Articular chondrocyte of knee joint (primary cell): ENCODE results near the gene TMEM115. TPM values are rescaled to one million over a fixed set of nuclear protein-coding genes. Genes with fewer than 3 reads are reported as not detected.

Experiments
- total RNA-seq: library from RNA; depleted of rRNA; stranded (reverse); fragments of >200 nt; gene quantifications from 2 replicates; pipeline ENCODE4 v1.2.3, GENCODE V29; 2012

Gene TMEM115, protein sequence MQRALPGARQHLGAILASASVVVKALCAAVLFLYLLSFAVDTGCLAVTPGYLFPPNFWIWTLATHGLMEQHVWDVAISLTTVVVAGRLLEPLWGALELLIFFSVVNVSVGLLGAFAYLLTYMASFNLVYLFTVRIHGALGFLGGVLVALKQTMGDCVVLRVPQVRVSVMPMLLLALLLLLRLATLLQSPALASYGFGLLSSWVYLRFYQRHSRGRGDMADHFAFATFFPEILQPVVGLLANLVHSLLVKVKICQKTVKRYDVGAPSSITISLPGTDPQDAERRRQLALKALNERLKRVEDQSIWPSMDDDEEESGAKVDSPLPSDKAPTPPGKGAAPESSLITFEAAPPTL
- total RNA-seq, result 40.9 and 47.1 TPM in 2 replicates

DNA sequence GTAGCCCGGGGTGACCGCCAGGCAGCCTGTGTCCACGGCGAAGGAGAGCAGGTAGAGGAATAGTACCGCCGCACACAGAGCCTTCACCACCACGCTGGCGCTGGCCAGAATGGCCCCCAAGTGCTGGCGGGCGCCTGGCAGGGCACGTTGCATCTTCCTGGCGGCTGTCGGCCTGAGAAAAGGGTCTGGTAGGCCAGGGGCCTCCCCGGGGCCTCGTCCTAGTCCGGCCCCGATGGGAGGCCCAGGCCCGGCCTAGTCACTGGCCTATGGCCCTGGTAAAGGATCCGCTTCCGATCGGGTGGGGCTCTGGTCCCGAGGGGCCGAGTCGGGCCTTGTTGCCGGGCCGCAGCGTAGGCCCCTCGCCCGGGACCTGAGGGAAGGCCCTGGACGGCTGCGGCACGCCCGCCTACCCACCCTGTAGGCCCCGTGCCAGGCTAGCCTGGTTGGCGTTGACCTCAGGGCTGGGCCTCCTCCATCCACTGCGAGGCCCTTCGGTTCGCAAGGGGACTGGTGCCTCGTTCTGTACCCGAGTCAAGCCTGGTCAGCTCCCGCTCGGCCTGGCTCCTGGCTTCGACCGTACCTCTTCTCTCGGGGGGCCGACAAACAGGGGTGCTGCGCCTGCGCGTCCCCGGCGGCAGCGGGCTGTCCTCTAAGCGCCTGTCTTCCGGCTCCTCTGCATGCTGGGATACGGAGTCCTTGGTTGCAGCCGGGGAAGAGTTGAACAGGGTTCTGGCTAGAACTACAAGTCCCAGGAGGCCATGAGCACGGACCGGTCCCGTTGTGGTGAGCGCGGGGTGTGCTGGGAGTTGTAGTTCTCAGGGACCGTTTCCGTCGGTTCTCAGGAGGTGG lies at the start of gene TMEM115:
Gene TMEM115 (minus strand): TSS at position 611 of the 849 bp plus-strand sequence. CDS start 458 bp downstream, at position 153.

DNA sequence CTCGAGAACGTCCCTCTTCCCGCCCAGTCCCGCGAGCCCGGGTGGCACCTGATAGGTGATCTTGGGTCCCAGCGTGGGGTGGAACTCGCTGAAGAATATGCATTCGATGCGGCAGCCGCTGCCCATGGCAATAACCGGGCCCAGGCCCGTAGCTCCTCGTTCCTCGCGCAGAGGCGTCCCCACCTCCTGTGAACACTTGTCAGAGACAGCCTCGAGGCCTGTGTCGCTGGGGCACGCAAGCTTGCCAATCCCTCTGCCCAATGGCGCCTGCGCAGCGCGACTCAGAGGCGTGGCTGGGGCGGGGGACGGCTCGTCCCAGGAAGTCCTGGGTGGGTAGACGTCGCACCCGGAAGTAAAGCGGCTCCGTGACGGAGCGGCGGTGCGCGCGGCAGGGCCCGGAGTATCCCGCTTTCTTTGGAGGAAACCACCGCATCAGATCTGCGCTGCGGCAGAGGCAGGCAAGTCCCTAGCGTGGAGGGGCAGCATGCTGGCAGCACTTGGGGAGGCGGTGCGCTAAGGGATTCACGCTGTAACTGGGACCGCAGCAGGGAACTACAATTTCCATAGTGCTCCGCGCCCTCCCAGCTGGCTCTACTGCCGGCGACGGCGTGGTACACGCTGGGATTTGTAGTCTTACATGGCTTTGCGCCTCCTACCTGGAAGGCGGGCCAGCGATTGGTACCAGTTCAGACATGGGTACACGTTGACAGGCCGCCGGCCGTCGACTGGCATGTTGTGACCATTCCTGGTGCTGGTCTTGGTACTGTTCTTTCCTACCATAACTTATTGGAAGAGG lies 8.6 kb downstream of the TMEM115 start, which contains the start of the genes CYB561D2 and NPRL2:
Gene CYB561D2 (plus strand): TSS at position 336 of the 796 bp plus-strand sequence. CDS start 572 bp downstream, outside the sequence.
Gene NPRL2 (minus strand): TSS at position 249 of the 796 bp plus-strand sequence. CDS start 123 bp downstream, at position 126.

GRCh38 chr3:50345586-50346234 lies 13.6 kb downstream of the TMEM115 start, which contains the start of gene ZMYND10:
TSS of gene ZMYND10 (minus strand) at chr3:50345732. CDS start at chr3:50345579, 153 bp downstream.

GRCh38 chr3:50340448-50341329 lies 18.6 kb downstream of the TMEM115 start, which contains the start of gene RASSF1:
TSS of gene RASSF1 (minus strand) at chr3:50340836. CDS start at chr3:50340805, 31 bp downstream.

DNA sequence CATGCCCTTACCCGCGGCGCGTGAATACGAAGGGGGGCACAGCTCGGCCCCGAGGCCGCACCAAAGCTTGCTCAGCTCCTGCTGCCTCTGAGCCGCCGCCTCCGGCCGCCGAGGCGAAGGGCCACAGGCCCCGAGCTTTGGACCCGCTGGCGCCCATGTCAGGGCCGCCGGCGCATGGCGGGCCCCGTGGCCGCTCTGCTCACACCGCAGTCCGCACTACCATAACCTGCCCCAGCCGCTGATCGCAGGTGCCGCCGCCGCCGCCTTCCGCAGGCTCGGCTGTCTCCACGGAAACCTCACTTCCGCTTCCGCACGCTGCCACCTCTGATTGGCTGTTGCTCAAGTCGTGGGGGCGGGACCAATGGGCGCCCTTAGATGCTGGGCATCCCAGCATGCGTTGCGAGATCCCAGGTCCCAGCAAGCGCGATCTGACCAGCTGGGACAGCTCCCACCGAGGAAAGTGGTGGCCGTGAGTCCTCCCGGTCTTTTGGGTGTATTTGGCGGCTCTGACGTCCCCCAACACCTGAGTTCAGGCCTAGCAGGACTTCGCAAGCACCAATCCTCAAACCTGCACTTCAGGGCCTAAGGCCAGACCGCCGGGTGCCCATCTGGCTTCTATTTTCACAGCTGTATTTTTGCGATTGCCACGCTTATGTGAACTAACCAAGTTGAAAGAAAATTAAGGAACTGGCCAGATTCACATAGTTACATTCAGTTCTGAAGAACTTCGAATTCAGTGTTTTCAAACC lies 31.2 kb downstream of the TMEM115 start, which contains the start of gene TUSC2:
Gene TUSC2 (minus strand): TSS at position 281 of the 749 bp plus-strand sequence. CDS start 124 bp downstream, at position 157.

GRCh38 chr3:50322386-50323091 lies 36.8 kb downstream of the TMEM115 start, which contains the start of gene HYAL2:
TSS of gene HYAL2 (minus strand) at chr3:50322745. CDS start at chr3:50320489, 2,256 bp downstream.

Other genes with a start within 250 kb of the TMEM115 start
- 9.5 and 14.2 TPM in 2 replicates for gene SEMA3F, start 204.2 kb downstream of the TMEM115 start, total RNA-seq
- not detected in 2 replicates for gene GNAT1, start 167.9 kb downstream of the TMEM115 start, total RNA-seq
- 0.11 and 0.39 TPM in 2 replicates for gene SLC38A3, start 154.2 kb downstream of the TMEM115 start, total RNA-seq
- 211 and 281 TPM in 2 replicates for gene GNAI2, start 123.3 kb downstream of the TMEM115 start, total RNA-seq
- 16.5 and 24.4 TPM in 2 replicates for gene SEMA3B, start 90.4 kb downstream of the TMEM115 start, total RNA-seq
- 0.13 and 0.22 TPM in 2 replicates for gene LSMEM2, start 80.4 kb downstream of the TMEM115 start, total RNA-seq
- 41.7 and 52.7 TPM in 2 replicates for gene IFRD2, start 67.1 kb downstream of the TMEM115 start, total RNA-seq
- gene HYAL3, start 60.1 kb downstream of the TMEM115 start, total RNA-seq, result 1.8 and 3.3 TPM in 2 replicates
- 4.3 and 5.6 TPM in 2 replicates for gene NAA80, start 60.1 kb downstream of the TMEM115 start, total RNA-seq
- 14.5 and 15.5 TPM in 2 replicates for gene HYAL1, start 55.9 kb downstream of the TMEM115 start, total RNA-seq
- gene HYAL2, start 36.8 kb downstream of the TMEM115 start, total RNA-seq, result 25.9 and 27.8 TPM in 2 replicates
- 11.1 and 14.5 TPM in 2 replicates for gene TUSC2, start 31.3 kb downstream of the TMEM115 start, total RNA-seq
- gene RASSF1, start 18.7 kb downstream of the TMEM115 start, total RNA-seq, result 19.1 and 21.7 TPM in 2 replicates
- 2.0 and 4.2 TPM in 2 replicates for gene ZMYND10, start 13.8 kb downstream of the TMEM115 start, total RNA-seq
- gene NPRL2, start 8.7 kb downstream of the TMEM115 start, total RNA-seq, result 15.8 and 17.5 TPM in 2 replicates
- 17.8 and 18.3 TPM in 2 replicates for gene CYB561D2, start 8.7 kb downstream of the TMEM115 start, total RNA-seq
- 0.22 TPM in 1 of 2 replicates, not detected in the other for gene CACNA2D2, start 144.1 kb upstream of the TMEM115 start, total RNA-seq
- gene C3orf18, start 208.2 kb upstream of the TMEM115 start, total RNA-seq, result 18.4 and 21.8 TPM in 2 replicates
- 11.1 and 12.2 TPM in 2 replicates for gene HEMK1, start 210.0 kb upstream of the TMEM115 start, total RNA-seq